Fibroblast of the aortic adventitia (primary cell): ENCODE data around the gene ARHGAP35. TPM values are rescaled to one million over a fixed set of nuclear protein-coding genes. Genes with fewer than 3 reads are reported as not detected.

Source experiments
- DNase-seq: peaks from one replicate; pipeline ENCODE4 v3.0.0-alpha.2; 2010; ENCODE audit warnings: low read depth
- H3K4me3 ChIP-seq: 2 replicates; pipeline ENCODE4 v1.5.1; 2011; ENCODE audit warnings: low read depth, mild to moderate bottlenecking, control low read depth, low read length, moderate library complexity
- CTCF ChIP-seq: IDR thresholded peaks from 2 replicates; pipeline ENCODE4 v1.5.1; 2011; ENCODE audit warnings: mild to moderate bottlenecking, low read length, control low read depth, inconsistent platforms; ENCODE audit not compliant: insufficient read depth
- total RNA-seq: library from RNA; depleted of rRNA; stranded (reverse); fragments of >200 nt; gene quantifications from 2 replicates; pipeline ENCODE4 v1.2.3, GENCODE V29; 2012; ENCODE audit warnings: low replicate concordance

The ARHGAP35 gene
- total RNA-seq, 1 donor = 61.3 TPM

GRCh38 chr19:46842791-46843190 lies 18.0 kb upstream of the ARHGAP35 start:
- no peak for TF ChIP-seq CTCF
- H3K4me3 ChIP-seq = no peak overlapping the region
- no peak for DNase-seq

GRCh38 chr19:46844067-46844489 lies 16.7 kb upstream of the ARHGAP35 start:
- no peak overlapping the region for H3K4me3 ChIP-seq
- TF ChIP-seq CTCF = no peak
- DNase-seq = peak; percentile 40

GRCh38 chr19:46845959-46846459 lies 14.8 kb upstream of the ARHGAP35 start:
- no peak for TF ChIP-seq CTCF
- DNase-seq = no peak

GRCh38 chr19:46847528-46847927 lies 13.3 kb upstream of the ARHGAP35 start:
- no peak for DNase-seq
- no peak overlapping the region for H3K4me3 ChIP-seq
- no peak for TF ChIP-seq CTCF

More at GRCh38 chr19:46845959-46846459, 14.8 kb upstream of the ARHGAP35 start:
- no peak overlapping the region for H3K4me3 ChIP-seq

GRCh38 chr19:46848389-46848788 lies 12.4 kb upstream of the ARHGAP35 start:
- no peak for TF ChIP-seq CTCF
- H3K4me3 ChIP-seq = no peak overlapping the region
- DNase-seq = no peak

- TF ChIP-seq CTCF = no peak
- H3K4me3 ChIP-seq = peak overlapping the region; percentile 96
- peak; percentile 10 for DNase-seq
Observed at GRCh38 chr19:46849610-46850009, 11.2 kb upstream of the ARHGAP35 start.
